ENCODE measurements around the gene PLN.

Gene PLN

GRCh38 chr6:118542184-118542952 is 5.7 kb upstream of the PLN start:
- Histone ChIP-seq H3K27ac (ENCODE audit: low read depth, low read length) (no peak overlapping the region), H3K36me3 (ENCODE audit: insufficient read depth, low read length) (no peaks in the 10 kb centered on the region), H3K9ac (ENCODE audit: low read length) (no peak overlapping the region), H3K4me3 (ENCODE audit: low read depth in 1 of 2, low read length in 2 of 2) (no peak overlapping the region), H3K27me3 (ENCODE audit: control insufficient read depth in 1 of 2, insufficient read depth in 2 of 2, low read length in 2 of 2) (no peaks in the 10 kb centered on the region), H3K9me3 (ENCODE audit: low read length) (no peaks in the 10 kb centered on the region), H3K4me1 (ENCODE audit: insufficient read depth, low read length) (peaks cover 12% of the 10 kb centered on the region)

- H3K4me3 ChIP-seq (ENCODE audit: low read depth in 1 of 2, low read length in 2 of 2) = no peak overlapping the region
- H3K9ac ChIP-seq (ENCODE audit: low read length) = no peak overlapping the region
- no peaks in the 10 kb centered on the region for H3K36me3 ChIP-seq (ENCODE audit: insufficient read depth, low read length)
- no peaks in the 10 kb centered on the region for H3K9me3 ChIP-seq (ENCODE audit: low read length)
- H3K4me1 ChIP-seq (ENCODE audit: insufficient read depth, low read length) = peaks cover 12% of the 10 kb centered on the region
- no peaks in the 10 kb centered on the region for H3K27me3 ChIP-seq (ENCODE audit: control insufficient read depth in 1 of 2, insufficient read depth in 2 of 2, low read length in 2 of 2)
- no peak overlapping the region for H3K27ac ChIP-seq (ENCODE audit: low read depth, low read length)
Observed at GRCh38 chr6:118544105-118544504, 4.0 kb upstream of the PLN start.

GRCh38 chr6:118546164-118546879 is 1.8 kb upstream of the PLN start:
- no peaks in the 10 kb centered on the region for H3K9me3 ChIP-seq (ENCODE audit: low read length)
- peak overlapping the region; percentile 60 for H3K27ac ChIP-seq (ENCODE audit: low read depth, low read length)
- H3K4me1 ChIP-seq (ENCODE audit: insufficient read depth, low read length) = peaks cover 6% of the 10 kb centered on the region
- peak overlapping the region; percentile 25 for H3K9ac ChIP-seq (ENCODE audit: low read length)
- no peak overlapping the region for H3K4me3 ChIP-seq (ENCODE audit: low read depth in 1 of 2, low read length in 2 of 2)
- no peaks in the 10 kb centered on the region for H3K36me3 ChIP-seq (ENCODE audit: insufficient read depth, low read length)
- H3K27me3 ChIP-seq (ENCODE audit: control insufficient read depth in 1 of 2, insufficient read depth in 2 of 2, low read length in 2 of 2) = no peaks in the 10 kb centered on the region

GRCh38 chr6:118546880-118547218 is 1.2 kb upstream of the PLN start:
- H3K36me3 ChIP-seq (ENCODE audit: insufficient read depth, low read length) = no peaks in the 10 kb centered on the region
- peaks cover 6% of the 10 kb centered on the region for H3K4me1 ChIP-seq (ENCODE audit: insufficient read depth, low read length)
- H3K4me3 ChIP-seq (ENCODE audit: low read depth in 1 of 2, low read length in 2 of 2) = no peak overlapping the region
- no peaks in the 10 kb centered on the region for H3K27me3 ChIP-seq (ENCODE audit: control insufficient read depth in 1 of 2, insufficient read depth in 2 of 2, low read length in 2 of 2)
- H3K9me3 ChIP-seq (ENCODE audit: low read length) = no peaks in the 10 kb centered on the region
- peak overlapping the region; percentile 25 for H3K9ac ChIP-seq (ENCODE audit: low read length)
- peak overlapping the region; percentile 60 for H3K27ac ChIP-seq (ENCODE audit: low read depth, low read length)

GRCh38 chr6:118548613-118549012 is 517 bp downstream of the PLN start:
- H3K36me3 ChIP-seq (ENCODE audit: insufficient read depth, low read length) = no peaks in the 10 kb centered on the region
- peak overlapping the region; percentile 61 for H3K9ac ChIP-seq (ENCODE audit: low read length)
- no peaks in the 10 kb centered on the region for H3K9me3 ChIP-seq (ENCODE audit: low read length)
- H3K27me3 ChIP-seq (ENCODE audit: control insufficient read depth in 1 of 2, insufficient read depth in 2 of 2, low read length in 2 of 2) = no peaks in the 10 kb centered on the region
- peak overlapping the region; percentile 17 to 66 for H3K4me3 ChIP-seq (ENCODE audit: low read depth in 1 of 2, low read length in 2 of 2)
- H3K4me1 ChIP-seq (ENCODE audit: insufficient read depth, low read length) = peaks cover 4% of the 10 kb centered on the region
- H3K27ac ChIP-seq (ENCODE audit: low read depth, low read length) = peak overlapping the region; percentile 70

GRCh38 chr6:118551063-118552053 is 3.3 kb downstream of the PLN start:
- Histone ChIP-seq H3K9ac (ENCODE audit: low read length) (peak overlapping the region; percentile 12), H3K36me3 (ENCODE audit: insufficient read depth, low read length) (no peaks in the 10 kb centered on the region), H3K27ac (ENCODE audit: low read depth, low read length) (peak overlapping the region; percentile 86), H3K4me3 (ENCODE audit: low read depth in 1 of 2, low read length in 2 of 2) (peak overlapping the region; percentile 15 to 47), H3K4me1 (ENCODE audit: insufficient read depth, low read length) (peaks cover 5% of the 10 kb centered on the region), H3K27me3 (ENCODE audit: control insufficient read depth in 1 of 2, insufficient read depth in 2 of 2, low read length in 2 of 2) (no peaks in the 10 kb centered on the region), H3K9me3 (ENCODE audit: low read length) (no peaks in the 10 kb centered on the region)

- no peaks in the 10 kb centered on the region for H3K36me3 ChIP-seq (ENCODE audit: insufficient read depth, low read length)
- H3K4me1 ChIP-seq (ENCODE audit: insufficient read depth, low read length) = peaks cover 10% of the 10 kb centered on the region
- H3K9ac ChIP-seq (ENCODE audit: low read length) = no peak overlapping the region
- H3K4me3 ChIP-seq (ENCODE audit: low read depth in 1 of 2, low read length in 2 of 2) = peak overlapping the region in 1 of 2 donors; percentile 17
- peak overlapping the region; percentile 28 for H3K27ac ChIP-seq (ENCODE audit: low read depth, low read length)
- H3K27me3 ChIP-seq (ENCODE audit: control insufficient read depth in 1 of 2, insufficient read depth in 2 of 2, low read length in 2 of 2) = no peaks in the 10 kb centered on the region
- H3K9me3 ChIP-seq (ENCODE audit: low read length) = no peaks in the 10 kb centered on the region
Observed at GRCh38 chr6:118553132-118553531, 5.0 kb downstream of the PLN start.

- H3K9me3 ChIP-seq (ENCODE audit: low read length) = no peaks in the 10 kb centered on the region
- peak overlapping the region; percentile 43 for H3K27ac ChIP-seq (ENCODE audit: low read depth, low read length)
- H3K9ac ChIP-seq (ENCODE audit: low read length) = no peak overlapping the region
- peak overlapping the region in 1 of 2 donors; percentile 1 for H3K4me3 ChIP-seq (ENCODE audit: low read depth in 1 of 2, low read length in 2 of 2)
- no peaks in the 10 kb centered on the region for H3K36me3 ChIP-seq (ENCODE audit: insufficient read depth, low read length)
- H3K4me1 ChIP-seq (ENCODE audit: insufficient read depth, low read length) = peaks cover 10% of the 10 kb centered on the region
- no peaks in the 10 kb centered on the region for H3K27me3 ChIP-seq (ENCODE audit: control insufficient read depth in 1 of 2, insufficient read depth in 2 of 2, low read length in 2 of 2)
Observed at GRCh38 chr6:118554698-118555097, 6.6 kb downstream of the PLN start.

GRCh38 chr6:118558464-118559217 is 10.5 kb downstream of the PLN start:
- Histone ChIP-seq H3K9me3 (ENCODE audit: low read length) (no peaks in the 10 kb centered on the region), H3K27ac (ENCODE audit: low read depth, low read length) (no peak overlapping the region), H3K4me1 (ENCODE audit: insufficient read depth, low read length) (peaks cover 10% of the 10 kb centered on the region), H3K36me3 (ENCODE audit: insufficient read depth, low read length) (peaks cover 4% of the 10 kb centered on the region), H3K27me3 (ENCODE audit: control insufficient read depth in 1 of 2, insufficient read depth in 2 of 2, low read length in 2 of 2) (no peaks in the 10 kb centered on the region), H3K9ac (ENCODE audit: low read length) (no peak overlapping the region), H3K4me3 (ENCODE audit: low read depth in 1 of 2, low read length in 2 of 2) (no peak overlapping the region)

- Histone ChIP-seq H3K27ac (ENCODE audit: low read depth, low read length) (no peak overlapping the region), H3K9ac (ENCODE audit: low read length) (no peak overlapping the region), H3K27me3 (ENCODE audit: control insufficient read depth in 1 of 2, insufficient read depth in 2 of 2, low read length in 2 of 2) (no peaks in the 10 kb centered on the region), H3K9me3 (ENCODE audit: low read length) (no peaks in the 10 kb centered on the region), H3K36me3 (ENCODE audit: insufficient read depth, low read length) (peaks cover 4% of the 10 kb centered on the region), H3K4me3 (ENCODE audit: low read depth in 1 of 2, low read length in 2 of 2) (no peak overlapping the region), H3K4me1 (ENCODE audit: insufficient read depth, low read length) (peaks cover 7% of the 10 kb centered on the region)
Observed at GRCh38 chr6:118559659-118560058, 11.6 kb downstream of the PLN start.
